GM19438 (cell line): ENCODE measurements around the gene CARD14.

Experiments
- ATAC-seq: cut with Tn5 transposase; IDR thresholded peaks from one replicate; pipeline ENCODE4 v1.9.1; 2021; ENCODE audit warnings: low read depth; ENCODE audit not compliant: unreplicated experiment

The CARD14 gene

GRCh38 chr17:80169784-80170500, at the start of gene CARD14:
Gene CARD14 (plus strand): TSS chr17:80170030. CDS start chr17:80181439, 11,409 bp downstream.
- no peak for ATAC-seq

- no peak for ATAC-seq
Observed at GRCh38 chr17:80122026-80122575, 47.7 kb upstream of the CARD14 start.

GRCh38 chr17:80122926-80123505, 46.8 kb upstream of the CARD14 start:
- no peak for ATAC-seq

GRCh38 chr17:80123791-80124190, 46.0 kb upstream of the CARD14 start:
- ATAC-seq = no peak

- no peak for ATAC-seq
Observed at GRCh38 chr17:80124351-80124981, 45.4 kb upstream of the CARD14 start.

GRCh38 chr17:80125656-80126448, 44.0 kb upstream of the CARD14 start:
- ATAC-seq = no peak

GRCh38 chr17:80126449-80126715, 43.4 kb upstream of the CARD14 start:
- ATAC-seq = no peak

GRCh38 chr17:80129006-80129565, 40.7 kb upstream of the CARD14 start:
- no peak for ATAC-seq

- no peak for ATAC-seq
Observed at GRCh38 chr17:80130992-80131391, 38.8 kb upstream of the CARD14 start.

GRCh38 chr17:80132906-80133625, 36.8 kb upstream of the CARD14 start:
- ATAC-seq = no peak

GRCh38 chr17:80133626-80133970, 36.2 kb upstream of the CARD14 start:
- no peak for ATAC-seq

GRCh38 chr17:80137131-80137530, 32.7 kb upstream of the CARD14 start:
- no peak for ATAC-seq

GRCh38 chr17:80138856-80139426, 30.9 kb upstream of the CARD14 start:
- ATAC-seq = no peak

- no peak for ATAC-seq
Observed at GRCh38 chr17:80141463-80142165, 28.2 kb upstream of the CARD14 start.

GRCh38 chr17:80142929-80143328, 26.9 kb upstream of the CARD14 start:
- no peak for ATAC-seq

- no peak for ATAC-seq
Observed at GRCh38 chr17:80145076-80146075, 24.5 kb upstream of the CARD14 start.

GRCh38 chr17:80146121-80147034, 23.5 kb upstream of the CARD14 start:
- peak; percentile 7 for ATAC-seq
